Middle frontal gyrus (tissue), 1 donor: ENCODE results near the gene RTEL1.
"Not testable (repeated sequence)": the region's sequence is repeated elsewhere in the genome, so short reads cannot be mapped to it uniquely, and the experiment has no call there.

Source experiments
- DNase-seq: peaks from one replicate; pipeline ENCODE4 v3.0.0-alpha.2; 2015; ENCODE audit warnings: low spot score; ENCODE audit errors: extremely low spot score

The RTEL1 gene

DNA sequence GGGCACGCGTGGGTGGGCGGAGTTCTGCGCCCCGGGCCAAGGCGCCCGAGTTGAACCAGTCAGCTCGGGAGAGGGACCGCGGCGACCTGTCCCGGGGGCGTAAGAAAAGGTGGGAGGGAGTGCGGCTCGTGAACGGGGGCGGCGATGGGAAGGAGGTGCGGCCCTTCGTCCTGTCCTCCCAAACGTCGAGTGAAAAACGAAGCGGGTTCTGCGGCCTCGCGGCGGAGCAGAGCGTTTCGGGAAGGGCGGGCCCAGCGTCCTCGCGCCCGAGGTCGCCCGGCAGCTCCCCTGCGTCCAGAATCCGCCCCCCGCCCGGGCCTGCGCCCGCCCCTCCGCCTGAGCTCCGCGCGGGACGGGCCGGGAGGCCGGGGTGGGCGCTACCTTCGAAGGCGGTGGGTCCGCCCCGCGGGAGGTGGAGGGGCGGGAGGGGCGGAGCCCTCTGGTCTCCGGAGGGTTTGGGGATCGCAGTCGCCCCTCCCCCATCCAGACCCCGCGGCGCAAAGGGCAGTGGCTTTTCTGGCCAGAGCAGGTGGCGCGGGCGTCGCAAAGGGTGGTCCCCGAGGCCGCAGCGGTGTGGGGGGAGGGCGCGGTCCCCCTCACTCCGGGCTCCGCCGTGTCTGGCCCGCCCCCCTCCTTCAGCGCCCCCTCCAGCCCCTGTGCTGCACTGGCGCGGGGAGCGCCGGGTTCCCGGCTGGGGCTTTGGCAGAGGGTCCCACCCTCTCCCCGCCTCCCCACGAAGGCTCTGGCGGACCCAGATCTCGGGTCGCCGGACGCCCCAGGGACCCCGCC, 5.7 kb upstream of the RTEL1 start:
- DNase-seq = no peak

DNA sequence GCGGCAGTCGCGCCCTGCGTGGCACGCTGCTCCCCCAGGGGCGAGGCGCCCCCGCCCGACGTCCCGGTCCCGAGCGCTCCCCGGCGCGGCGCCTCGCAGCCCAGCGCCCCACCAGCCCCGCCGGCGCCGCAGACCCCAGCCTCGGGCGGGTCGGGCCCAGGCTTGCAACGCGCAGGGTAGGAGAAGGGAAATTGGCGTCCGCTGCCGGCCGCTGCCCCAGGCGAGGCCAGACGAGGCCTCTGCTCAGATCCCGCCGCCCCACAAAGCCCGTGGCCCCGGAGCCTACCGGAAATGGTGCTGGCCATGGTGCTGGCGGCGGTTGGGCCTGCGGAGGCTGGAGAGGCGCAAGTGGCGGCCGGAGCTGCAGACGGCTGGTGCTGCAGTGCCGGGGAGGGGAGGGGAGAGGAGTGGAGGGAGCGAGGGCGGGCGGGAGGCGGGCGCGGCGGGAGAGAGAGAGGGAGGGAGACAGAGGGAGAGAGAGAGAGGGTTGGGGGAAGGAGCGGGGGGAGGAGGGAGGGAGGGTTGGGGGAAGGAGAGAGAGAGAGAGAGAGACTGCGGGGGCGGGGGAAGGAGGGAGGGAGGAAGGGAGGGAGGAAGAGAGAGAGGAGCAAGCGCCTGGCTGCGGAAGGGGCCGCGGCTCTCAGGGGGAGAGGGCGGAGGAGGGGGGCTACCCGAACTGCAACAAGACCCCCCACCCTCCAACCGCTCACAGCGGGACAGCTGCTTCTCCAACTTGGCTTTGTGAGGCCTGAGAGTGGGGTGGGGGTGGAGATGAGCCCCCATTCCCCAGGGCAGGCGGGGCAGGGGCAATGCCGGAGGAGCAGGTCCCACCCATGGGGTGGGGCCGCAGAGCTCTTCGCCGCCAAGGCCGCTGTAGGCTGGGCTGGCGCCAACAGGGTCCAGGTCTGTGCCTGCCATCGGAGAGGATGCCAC, 4.8 kb upstream of the RTEL1 start, which contains the start of gene STMN3:
Gene STMN3 (minus strand): TSS at position 384 of the 933 bp plus-strand sequence. CDS start 79 bp downstream, at position 305.
- DNase-seq = peak; percentile 54

DNA sequence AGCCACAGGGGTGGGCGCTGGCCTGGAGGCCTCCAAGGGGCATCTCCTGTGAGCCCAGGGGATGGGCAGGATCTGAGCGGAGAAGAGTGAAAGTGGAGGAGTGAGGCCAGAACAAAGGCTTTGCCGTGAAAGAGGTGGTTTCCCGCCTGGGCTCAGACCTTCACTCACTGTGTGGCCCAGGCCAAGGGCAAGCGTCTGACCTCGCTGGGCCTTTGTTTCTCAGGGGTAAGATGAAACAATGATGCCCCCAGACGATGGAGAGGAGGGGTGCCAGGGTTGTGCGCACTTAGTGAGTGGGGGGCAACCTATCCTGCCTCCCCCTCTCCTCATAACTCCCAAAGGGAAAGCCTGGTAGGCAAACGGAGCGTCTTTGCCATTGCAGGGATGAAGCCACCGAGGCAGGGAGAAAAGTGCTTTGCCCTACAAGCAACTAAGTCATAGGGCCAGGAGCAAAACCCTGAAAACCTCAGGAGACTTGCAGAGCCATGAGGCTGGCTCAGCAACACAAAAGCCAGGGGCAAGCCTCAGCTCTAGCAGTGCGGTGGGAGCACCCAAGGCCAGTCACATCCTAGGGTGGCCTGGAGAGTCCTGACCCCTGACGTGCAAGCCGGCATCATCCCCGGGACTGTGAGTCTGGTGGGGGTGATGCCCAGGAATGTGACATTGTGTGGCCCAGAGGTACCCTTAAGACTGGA, 4.0 kb upstream of the RTEL1 start:
- no peak for DNase-seq

- DNase-seq = no peak
Observed at GRCh38 chr20:63655249-63655648, 2.9 kb upstream of the RTEL1 start.

DNA sequence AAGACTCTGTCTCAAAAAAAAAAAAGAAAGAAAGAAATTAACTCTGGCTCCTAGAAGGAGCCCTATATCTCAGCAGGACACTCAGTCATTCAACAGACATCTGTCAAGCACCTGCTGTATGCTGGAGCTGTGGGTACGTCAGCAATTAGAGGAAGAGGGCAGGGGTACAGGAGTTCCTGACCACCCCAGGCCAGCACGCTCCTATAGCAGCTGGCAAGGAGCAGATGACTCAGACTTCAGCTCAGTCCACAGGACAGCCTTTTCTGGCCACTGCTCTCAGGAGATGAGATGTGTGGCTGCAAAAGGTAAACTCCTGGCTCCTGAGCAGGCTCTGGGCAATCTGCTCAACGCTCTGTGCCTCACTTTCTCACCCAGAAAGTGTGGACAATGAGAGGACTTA, 1.7 kb upstream of the RTEL1 start:
- no peak for DNase-seq

DNA sequence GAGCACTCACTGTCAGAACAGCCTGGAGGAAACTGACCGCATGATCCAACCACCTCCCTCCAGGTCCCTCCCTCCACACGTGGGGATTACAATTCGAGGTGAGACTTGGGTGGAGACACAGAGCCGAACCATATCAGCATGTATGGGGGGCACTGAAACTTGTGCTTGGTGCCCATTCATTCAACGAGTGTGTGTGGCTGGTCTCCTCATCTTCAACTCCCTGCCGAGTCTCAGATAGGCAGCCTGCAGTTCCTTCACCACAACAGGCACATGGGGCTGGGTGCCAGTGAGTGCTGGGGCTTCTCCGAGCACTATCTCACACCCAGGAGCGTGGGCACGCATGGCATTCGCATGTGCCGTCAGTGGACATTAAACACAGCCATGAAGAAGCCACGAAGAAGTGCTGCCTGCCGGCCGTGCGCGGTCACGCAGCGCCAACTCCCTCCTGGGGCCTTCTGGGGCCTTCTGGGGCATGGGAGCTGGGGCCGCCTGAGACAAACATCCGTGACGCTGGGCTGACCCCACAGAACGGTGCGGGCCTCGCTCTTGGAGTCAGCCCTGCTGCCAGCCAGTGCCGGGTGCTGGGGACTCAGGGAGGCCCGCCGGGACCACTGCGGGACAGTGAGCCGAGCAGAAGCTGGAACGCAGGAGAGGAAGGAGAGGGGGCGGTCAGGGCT, 714 bp upstream of the RTEL1 start:
- no peak for DNase-seq

GRCh38 chr20:63658749-63659187, 656 bp downstream of the RTEL1 start:
- peak; percentile 5 for DNase-seq

DNA sequence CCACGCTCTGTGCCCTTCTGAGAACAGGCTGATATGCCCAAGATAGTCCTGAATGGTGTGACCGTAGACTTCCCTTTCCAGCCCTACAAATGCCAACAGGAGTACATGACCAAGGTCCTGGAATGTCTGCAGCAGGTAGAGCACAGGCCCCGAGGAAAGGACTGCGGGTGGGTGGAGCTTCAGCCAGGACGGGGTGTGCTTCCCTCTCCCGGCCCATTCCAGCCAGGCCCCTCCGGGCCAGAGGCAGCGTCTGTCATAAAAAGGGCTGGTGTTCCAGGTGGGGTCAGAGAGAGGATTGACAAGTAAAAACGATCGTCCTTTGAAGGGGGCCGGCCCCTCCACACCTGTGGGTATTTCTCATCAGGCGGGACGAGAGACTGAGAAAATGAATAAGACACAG, 1.3 kb downstream of the RTEL1 start:
- DNase-seq = no peak

GRCh38 chr20:63660174-63660573, 2.1 kb downstream of the RTEL1 start:
- DNase-seq = not testable (repeated sequence)

DNA sequence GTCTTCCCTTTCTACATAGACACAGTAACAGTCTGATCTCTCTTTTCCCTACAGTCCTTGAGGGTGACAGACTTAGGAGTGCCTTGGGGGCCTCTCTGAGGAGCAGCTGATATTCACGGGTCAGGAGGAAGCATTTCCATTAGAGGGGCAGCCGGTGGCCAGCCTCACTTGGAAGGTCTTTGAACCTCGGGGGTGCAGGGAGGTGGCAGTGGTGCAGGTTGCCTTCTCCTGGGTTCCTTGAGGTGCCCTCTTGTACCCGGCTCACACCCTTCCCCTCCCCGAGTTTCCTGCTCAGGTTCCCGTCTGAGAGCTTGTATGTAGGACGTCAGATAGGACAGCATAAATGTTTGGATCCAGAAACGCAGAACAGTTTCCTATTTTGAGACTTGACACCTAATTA, 2.5 kb downstream of the RTEL1 start:
- no peak for DNase-seq

DNA sequence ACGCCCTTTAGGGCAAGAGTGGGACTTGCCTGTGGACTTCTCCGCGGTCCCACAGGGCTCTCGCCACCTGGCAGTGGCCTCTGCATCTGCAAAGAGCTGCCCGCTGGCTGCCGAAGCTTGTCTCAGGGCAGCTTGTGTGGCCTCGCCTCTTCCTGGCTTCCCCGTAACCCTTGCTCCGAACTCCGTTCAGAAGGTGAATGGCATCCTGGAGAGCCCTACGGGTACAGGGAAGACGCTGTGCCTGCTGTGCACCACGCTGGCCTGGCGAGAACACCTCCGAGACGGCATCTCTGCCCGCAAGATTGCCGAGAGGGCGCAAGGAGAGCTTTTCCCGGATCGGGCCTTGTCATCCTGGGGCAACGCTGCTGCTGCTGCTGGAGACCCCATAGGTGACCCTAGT, 3.0 kb downstream of the RTEL1 start:
- no peak for DNase-seq

GRCh38 chr20:63661959-63662812, 4.1 kb downstream of the RTEL1 start:
- no peak for DNase-seq

DNA sequence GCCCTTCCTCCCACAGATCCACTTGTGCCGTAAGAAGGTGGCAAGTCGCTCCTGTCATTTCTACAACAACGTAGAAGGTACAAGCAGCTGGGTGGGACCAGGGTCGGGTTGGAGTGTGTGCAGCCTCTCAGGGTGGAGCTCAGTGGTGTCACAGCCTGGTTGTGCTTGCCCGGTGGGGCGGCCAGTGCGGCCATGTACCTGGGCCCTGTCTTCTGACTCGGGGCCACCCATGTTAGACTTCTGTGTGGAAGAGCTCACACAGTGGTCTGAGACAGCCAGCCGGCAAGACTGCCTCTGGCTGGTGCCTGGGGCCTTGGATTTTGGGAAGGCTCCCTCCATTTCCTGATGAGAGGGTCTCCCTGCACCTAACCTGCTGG, 4.7 kb downstream of the RTEL1 start:
- no peak for DNase-seq

DNA sequence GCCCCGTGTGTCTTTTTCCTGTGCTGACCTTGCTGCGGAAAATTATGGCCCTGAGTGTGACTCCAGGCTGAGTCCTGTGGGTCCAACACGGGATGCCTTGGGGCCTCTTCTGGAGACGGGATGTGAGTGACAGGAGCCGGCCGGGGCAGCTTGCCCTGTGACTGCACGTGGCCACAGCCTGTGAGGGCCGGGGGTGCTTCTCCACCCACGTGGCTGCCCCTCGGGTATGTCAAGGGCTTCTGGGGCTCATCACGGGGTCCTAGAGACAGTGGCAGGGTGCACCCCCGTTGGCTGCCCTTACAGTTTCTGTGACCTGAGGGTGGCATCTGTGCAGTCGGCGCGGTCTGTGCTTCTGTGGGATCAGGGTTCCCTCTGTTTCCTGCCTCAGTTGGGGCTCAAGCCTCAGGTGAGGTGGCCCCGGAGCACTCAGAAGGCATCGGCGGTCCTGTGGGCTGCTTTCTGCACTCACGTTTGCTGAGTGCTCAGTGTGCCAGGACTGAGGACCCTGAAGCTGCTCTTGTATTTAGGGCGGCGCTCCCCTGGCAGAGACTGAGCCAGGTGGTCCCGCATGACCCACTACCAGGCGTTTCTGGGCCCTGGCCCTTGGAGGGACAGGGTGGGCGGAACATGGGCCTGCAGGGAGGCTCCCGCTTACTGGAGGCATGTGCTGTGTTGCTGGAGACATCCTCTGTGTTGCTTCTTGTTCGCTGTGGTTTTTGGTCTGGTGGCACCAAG, 5.4 kb downstream of the RTEL1 start:
- no peak for DNase-seq

DNA sequence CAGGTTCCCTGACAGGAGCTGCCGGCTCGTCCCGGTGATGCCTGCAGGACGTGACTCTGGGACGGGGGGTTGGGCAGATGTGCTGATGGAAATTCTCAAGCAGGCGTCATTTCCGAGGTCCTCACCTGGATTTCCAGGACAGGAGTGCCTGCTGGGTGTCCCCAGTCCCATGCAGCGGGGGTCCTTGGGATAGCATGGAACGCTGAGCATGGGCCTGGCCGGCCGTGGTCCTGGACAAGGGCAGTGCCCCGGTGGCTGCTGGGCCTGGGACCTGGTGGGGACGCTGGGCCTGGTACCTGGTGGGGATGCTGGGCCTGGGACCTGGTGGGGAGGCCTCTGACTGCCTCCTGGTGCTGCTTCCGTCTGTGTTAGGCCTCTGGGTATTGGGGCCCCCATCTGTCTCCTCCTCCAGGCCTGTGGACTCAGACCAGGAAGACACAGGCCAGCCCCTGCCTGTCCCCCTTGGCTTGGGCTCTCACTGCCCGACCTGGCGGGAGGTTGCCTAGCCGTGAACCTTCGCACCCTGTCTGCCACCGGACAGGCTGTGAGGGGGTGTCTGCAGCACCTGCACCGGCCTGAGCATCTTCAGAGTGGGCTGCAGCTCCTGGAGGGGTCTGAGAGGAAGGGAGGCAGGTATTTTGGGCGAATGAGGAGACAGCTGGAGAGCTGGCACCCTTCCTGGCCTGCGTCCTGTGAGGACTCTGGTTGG, 6.2 kb downstream of the RTEL1 start:
- DNase-seq = no peak

DNA sequence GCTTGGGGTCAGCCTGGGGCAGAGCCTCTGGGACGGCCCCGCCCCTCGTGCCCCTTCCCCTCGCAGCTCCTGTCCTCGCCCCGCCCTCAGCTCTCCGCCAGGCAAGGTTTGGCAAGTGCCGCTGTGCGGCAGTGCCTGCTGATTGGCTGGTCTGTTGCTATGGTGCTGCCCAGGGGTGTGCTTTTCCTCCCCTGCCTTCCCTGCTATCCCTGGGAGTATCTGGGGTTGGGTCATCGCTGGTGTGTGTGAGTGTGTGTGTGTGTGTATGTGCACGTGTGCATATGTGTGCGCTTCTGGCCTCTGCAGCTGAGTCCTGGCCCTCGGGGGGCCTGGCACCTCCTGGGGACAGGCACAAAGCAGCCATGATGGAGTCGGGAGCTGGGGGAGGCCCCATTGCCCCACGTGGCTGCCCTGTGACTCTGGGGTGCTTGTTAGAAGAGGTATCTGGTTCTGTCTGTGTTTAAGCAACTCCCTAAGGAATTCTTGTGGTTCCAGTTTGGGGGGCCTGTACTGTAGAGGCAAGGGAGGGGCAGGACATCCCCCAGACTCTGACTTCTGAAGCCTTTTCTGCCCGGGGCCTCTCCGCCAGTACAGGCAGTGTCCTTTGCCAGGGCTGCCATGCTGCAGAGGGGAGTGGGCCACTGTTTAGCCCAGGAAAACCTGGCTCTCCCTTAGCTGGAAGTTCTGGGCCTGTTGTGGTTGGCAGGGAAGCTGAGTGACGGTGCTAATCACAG, 6.9 kb downstream of the RTEL1 start:
- DNase-seq = peak; percentile 22

GRCh38 chr20:63665708-63666107, 7.6 kb downstream of the RTEL1 start:
- no peak for DNase-seq

GRCh38 chr20:63667858-63668257, 9.7 kb downstream of the RTEL1 start:
- no peak for DNase-seq
